Measurements from ENCODE around the gene SHANK3.

GRCh38 chr22:50720301-50721256 is 48.0 kb downstream of the SHANK3 start:
- no peak for TF ChIP-seq ZNF24 (tag by site-specific recombination; IDR thresholded peaks at IDR 0.05)
- TF ChIP-seq ZNF639 (tag by site-specific recombination; IDR thresholded peaks at IDR 0.05): no peak
- no peak for TF ChIP-seq ZNF585B (tag by site-specific recombination; IDR thresholded peaks at IDR 0.05)
- no peak for TF ChIP-seq CTCF (tag by site-specific recombination; IDR thresholded peaks at IDR 0.05)
- TF ChIP-seq SETDB1 (IDR thresholded peaks at IDR 0.05; ENCODE audit: insufficient read length, low read length): no peak
- no peak for TF ChIP-seq TCF7L2 (IDR thresholded peaks at IDR 0.05; ENCODE audit: borderline replicate concordance, low read depth, low read length)
- TF ChIP-seq ZNF157 (tag by site-specific recombination; IDR thresholded peaks at IDR 0.05): no peak
- TF ChIP-seq REST (tag by site-specific recombination; IDR thresholded peaks at IDR 0.05): no peak
- TF ChIP-seq ZBTB1 (tag by site-specific recombination; IDR thresholded peaks at IDR 0.05): no peak
- TF ChIP-seq BCL6B (tag by site-specific recombination; IDR thresholded peaks at IDR 0.05): no peak
